Measurements from ENCODE around the gene AGAP3.

AGAP3 gene

GRCh38 chr7:151099486-151100211 is 13.4 kb downstream of the AGAP3 start:
- H3K27ac ChIP-seq: no peak overlapping the region
- no peak for TF ChIP-seq CTCF (IDR thresholded peaks at IDR 0.05)

DNA sequence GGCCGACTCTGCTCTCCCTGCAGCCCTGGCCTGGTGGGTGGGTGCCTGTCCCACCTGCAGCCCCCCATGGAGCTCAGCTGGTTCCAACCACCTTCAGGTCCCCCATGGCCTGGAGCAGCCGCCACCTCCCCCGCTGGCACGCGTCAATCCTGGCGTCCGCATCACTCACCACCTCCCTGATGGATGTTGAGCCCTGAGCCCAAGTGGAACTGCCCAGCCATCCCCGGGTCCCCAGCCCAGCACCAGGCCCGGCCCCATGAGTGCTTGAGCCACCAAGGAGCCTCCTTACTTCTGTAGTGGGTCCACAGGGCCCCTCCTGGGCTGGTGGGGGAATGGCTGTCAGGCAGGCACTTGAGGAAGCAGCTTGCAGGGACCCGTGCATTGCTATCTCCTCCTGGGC is 14.6 kb downstream of the AGAP3 start:
- no peak overlapping the region for H3K27ac ChIP-seq
- no peak for TF ChIP-seq CTCF (IDR thresholded peaks at IDR 0.05)
- no peak for DNase-seq (ENCODE audit: low spot score)

More at GRCh38 chr7:151099486-151100211, 13.4 kb downstream of the AGAP3 start:
- no peak overlapping the region for H3K4me3 ChIP-seq
- DNase-seq (ENCODE audit: low spot score): no peak

GRCh38 chr7:151101621-151102396 is 15.5 kb downstream of the AGAP3 start:
- H3K27ac ChIP-seq: no peak overlapping the region
- DNase-seq (ENCODE audit: low spot score): no peak
- no peak for TF ChIP-seq CTCF (IDR thresholded peaks at IDR 0.05)
- no peak overlapping the region for H3K4me3 ChIP-seq

More for the DNA sequence above, 14.6 kb downstream of the AGAP3 start:
- H3K4me3 ChIP-seq: no peak overlapping the region

GRCh38 chr7:151102991-151103390 is 16.7 kb downstream of the AGAP3 start:
- DNase-seq (ENCODE audit: low spot score): no peak
- TF ChIP-seq CTCF (IDR thresholded peaks at IDR 0.05): no peak
- Histone ChIP-seq H3K4me3 (no peak overlapping the region), H3K27ac (no peak overlapping the region)

DNA sequence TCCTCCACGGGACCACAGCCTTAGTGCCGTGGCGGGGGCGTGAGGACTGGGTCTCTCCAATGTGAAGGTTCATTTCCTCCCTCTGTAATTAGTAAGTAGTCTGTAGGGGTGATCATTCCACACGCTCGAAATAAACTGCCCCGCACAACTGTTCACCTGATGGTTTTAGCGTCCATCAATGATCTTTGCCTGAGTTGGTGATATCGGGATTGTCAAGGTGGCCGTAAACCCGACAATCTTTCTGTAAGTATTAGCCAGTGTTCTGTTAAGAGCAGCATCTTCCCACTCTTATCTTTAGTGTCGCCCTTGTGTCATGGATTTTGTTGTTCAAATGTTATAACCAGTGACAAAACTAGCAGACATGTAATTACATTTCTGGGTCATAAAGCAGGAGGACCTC is 17.7 kb downstream of the AGAP3 start:
- no peak overlapping the region for H3K27ac ChIP-seq
- no peak overlapping the region for H3K4me3 ChIP-seq
- no peak for DNase-seq (ENCODE audit: low spot score)
- TF ChIP-seq CTCF (IDR thresholded peaks at IDR 0.05): no peak

DNA sequence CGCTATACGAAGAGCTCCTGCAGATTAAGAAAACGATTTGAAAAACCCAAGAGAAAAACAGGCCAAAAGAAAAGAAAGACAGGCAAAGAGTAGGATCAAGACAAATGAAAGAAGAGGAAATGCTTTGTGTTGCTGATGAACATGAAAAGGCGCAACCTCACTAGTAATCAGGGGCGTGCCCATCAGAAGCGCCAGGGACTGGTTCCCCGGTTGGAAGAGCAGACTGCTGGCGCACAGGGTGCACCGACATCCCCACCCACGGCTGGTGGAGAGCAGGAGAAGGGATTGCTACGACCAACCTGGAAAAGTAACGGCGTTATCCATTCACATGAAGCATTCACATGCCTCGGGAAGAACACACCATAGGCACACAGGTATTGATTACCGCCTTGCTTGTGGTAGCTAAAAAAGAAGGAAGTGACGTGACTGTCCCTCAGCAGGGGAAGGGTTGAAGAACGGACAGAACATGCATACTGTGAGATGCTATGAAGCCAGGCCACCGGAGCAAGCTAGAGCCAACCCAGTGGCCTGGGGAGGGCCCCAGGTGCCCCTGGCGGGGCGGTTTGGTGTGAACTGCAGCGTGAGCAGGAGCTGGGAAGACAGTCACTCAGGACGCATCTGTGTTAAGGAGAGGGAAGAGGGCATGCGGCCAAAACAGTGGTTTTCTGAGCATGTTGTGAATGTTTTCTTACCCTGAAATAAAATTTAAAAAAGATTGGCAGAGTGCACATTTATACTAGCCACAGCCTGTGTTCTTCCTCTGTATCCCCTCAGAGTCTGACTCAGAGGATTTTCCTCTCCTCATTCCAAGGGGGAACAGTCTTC is 18.3 kb downstream of the AGAP3 start:
- Histone ChIP-seq H3K4me3 (no peak overlapping the region), H3K27ac (no peak overlapping the region)
- no peak for TF ChIP-seq CTCF (IDR thresholded peaks at IDR 0.05)
- no peak for DNase-seq (ENCODE audit: low spot score)

All from coronary artery (tissue), 2 donors.